Fibroblast of mammary gland (primary cell): ENCODE measurements around the gene NOS1.
"Not testable (repeated sequence)": the region's sequence is repeated elsewhere in the genome, so short reads cannot be mapped to it uniquely, and the experiment has no call there.

Experiments used
- DNase-seq: peaks from one replicate; pipeline ENCODE4 v3.0.0-alpha.2; 2010; ENCODE audit warnings: low read depth
- H3K4me3 ChIP-seq: 2 replicates; pipeline ENCODE4 v1.5.1; 2011; ENCODE audit warnings: low read depth, mild to moderate bottlenecking, low read length, moderate library complexity; ENCODE audit not compliant: control insufficient read depth
- CTCF ChIP-seq: conservative IDR thresholded peaks from 2 replicates; pipeline ENCODE4 v1.5.1; 2011; ENCODE audit warnings: low read depth, low read length, inconsistent platforms; ENCODE audit not compliant: control insufficient read depth, insufficient read depth

The NOS1 gene

GRCh38 chr12:117388951-117389446, 27.6 kb upstream of the NOS1 start:
- H3K4me3 ChIP-seq: no peak overlapping the region
- DNase-seq: no peak
- TF ChIP-seq CTCF: no peak

GRCh38 chr12:117387832-117388231, 26.4 kb upstream of the NOS1 start:
- no peak for DNase-seq
- no peak for TF ChIP-seq CTCF
- no peak overlapping the region for H3K4me3 ChIP-seq

- TF ChIP-seq CTCF: no peak
- H3K4me3 ChIP-seq: no peak overlapping the region
- DNase-seq: no peak
Observed at GRCh38 chr12:117384735-117385134, 23.3 kb upstream of the NOS1 start.

GRCh38 chr12:117380083-117380482, 18.7 kb upstream of the NOS1 start:
- no peak overlapping the region for H3K4me3 ChIP-seq
- no peak for DNase-seq
- no peak for TF ChIP-seq CTCF

- DNase-seq: no peak
- no peak overlapping the region for H3K4me3 ChIP-seq
- no peak for TF ChIP-seq CTCF
Observed at GRCh38 chr12:117377758-117378157, 16.3 kb upstream of the NOS1 start.

GRCh38 chr12:117370588-117370987, 9.2 kb upstream of the NOS1 start:
- no peak overlapping the region for H3K4me3 ChIP-seq
- TF ChIP-seq CTCF: no peak
- no peak for DNase-seq

- not testable (repeated sequence) for DNase-seq, H3K4me3 ChIP-seq
Observed at GRCh38 chr12:117370000-117370399, 8.6 kb upstream of the NOS1 start.
